HG03571 (cell line): Measurements from ENCODE around the gene NTHL1.

Source experiments
- ATAC-seq: cut with Tn5 transposase; IDR thresholded peaks from one replicate; pipeline ENCODE4 v1.9.1; 2021; ENCODE audit not compliant: unreplicated experiment

The NTHL1 gene

GRCh38 chr16:1998360-1998835 is 49.2 kb downstream of the NTHL1 start:
- ATAC-seq = no peak

- ATAC-seq = no peak
These were observed 49.9 kb downstream of the NTHL1 start for GRCh38 chr16:1997494-1998359.

GRCh38 chr16:1993731-1994131 is 53.9 kb downstream of the NTHL1 start:
- no peak for ATAC-seq

- ATAC-seq = no peak
These were observed 54.8 kb downstream of the NTHL1 start for GRCh38 chr16:1992704-1993317.

GRCh38 chr16:1991948-1992703 is 55.5 kb downstream of the NTHL1 start:
- peak; percentile 38 for ATAC-seq

- no peak for ATAC-seq
These were observed 56.1 kb downstream of the NTHL1 start for GRCh38 chr16:1991588-1991947.

- ATAC-seq = peak; percentile 36
These were observed 56.5 kb downstream of the NTHL1 start for GRCh38 chr16:1991135-1991551.

- ATAC-seq = no peak
These were observed 57.1 kb downstream of the NTHL1 start for GRCh38 chr16:1990351-1991134.

DNA sequence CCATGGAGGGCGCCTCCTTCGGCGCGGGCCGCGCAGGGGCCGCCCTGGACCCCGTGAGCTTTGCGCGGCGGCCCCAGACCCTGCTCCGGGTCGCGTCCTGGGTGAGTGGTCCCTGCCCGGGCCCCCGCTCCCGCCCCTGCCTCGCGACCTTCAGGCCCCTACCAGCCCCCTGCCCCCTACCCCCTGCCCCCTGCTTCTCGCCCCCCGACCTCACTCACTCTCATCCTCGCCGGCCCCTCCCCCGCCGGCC is 57.6 kb downstream of the NTHL1 start:
- no peak for ATAC-seq
